ENCODE measurements around the gene STK32C. TPM values are rescaled to one million over a fixed set of nuclear protein-coding genes. Genes with fewer than 3 reads are reported as not detected.

Gene STK32C
- total and polyA plus RNA-seq, 2 experiments from 2014 or later, result 8.8 to 9.8 TPM

DNA sequence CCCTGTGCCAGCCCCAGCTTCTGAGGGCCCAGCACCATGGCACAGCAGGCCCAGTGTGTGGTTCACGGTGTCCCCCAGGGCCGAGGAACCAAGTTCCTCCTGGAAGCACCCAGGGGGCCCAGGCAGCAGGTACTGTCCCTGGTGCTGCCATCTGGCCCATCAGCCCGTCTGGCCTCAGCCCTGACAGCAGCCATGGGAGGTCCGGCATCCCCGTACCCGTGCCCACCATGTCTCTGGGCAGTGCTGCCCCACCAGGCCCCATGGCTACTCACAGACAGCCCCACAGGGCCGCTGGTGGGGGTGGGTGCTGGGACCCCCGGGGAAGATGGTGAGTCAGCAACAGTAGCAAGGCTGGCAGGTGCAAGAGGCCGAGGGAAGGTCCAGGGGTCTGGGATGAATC is 32.8 kb downstream of the STK32C start:
- no peak overlapping the region for H2AFZ ChIP-seq
- 0 out of 2 replicates have a peak, but pooled peaks cover 3% of the 10 kb centered on the region for H3K4me1 ChIP-seq (ENCODE audit: insufficient read depth)
- H4K20me1 ChIP-seq (ENCODE audit: insufficient read depth), result no peaks in the 10 kb centered on the region
- H3K79me2 ChIP-seq (ENCODE audit: insufficient read depth), result no peaks in the 10 kb centered on the region
- H3K27ac ChIP-seq, result no peak overlapping the region
- TF ChIP-seq EZH2phosphoT487 (IDR thresholded peaks at IDR 0.05; ENCODE audit: insufficient read depth, low read depth) (no peak), EZH2 (IDR thresholded peaks at IDR 0.05; ENCODE audit: insufficient read depth, poor library complexity, severe bottlenecking) (no peak)
- no peak overlapping the region for H3K9ac ChIP-seq
- in situ Hi-C loops (cut with MboI), result no loop called here
- 76 to 79% methylated on average over 8 to 9 of the region's 9 CpGs for WGBS, 2 experiments (ENCODE audit: low coverage in 1 of 2, low lambda C conversion rate in 2 of 2, missing lambda C conversion rate in 2 of 2)
- H3F3A ChIP-seq (ENCODE audit: insufficient read depth), result no peaks in the 10 kb centered on the region
- H3K36me3 ChIP-seq (ENCODE audit: low read depth), result no peaks in the 10 kb centered on the region
- H3K4me2 ChIP-seq (ENCODE audit: unreplicated experiment), result no peak overlapping the region
- no peaks in the 10 kb centered on the region for H3K9me2 ChIP-seq (ENCODE audit: insufficient read depth)
- no peak overlapping the region for H3K4me3 ChIP-seq
- no peaks in the 10 kb centered on the region for H3K9me3 ChIP-seq (ENCODE audit: low read depth)
- DNase-seq, result no peak
- H3K27me3 ChIP-seq (replicated peaks; ENCODE audit: insufficient read depth), result no peaks in the 10 kb centered on the region

DNA sequence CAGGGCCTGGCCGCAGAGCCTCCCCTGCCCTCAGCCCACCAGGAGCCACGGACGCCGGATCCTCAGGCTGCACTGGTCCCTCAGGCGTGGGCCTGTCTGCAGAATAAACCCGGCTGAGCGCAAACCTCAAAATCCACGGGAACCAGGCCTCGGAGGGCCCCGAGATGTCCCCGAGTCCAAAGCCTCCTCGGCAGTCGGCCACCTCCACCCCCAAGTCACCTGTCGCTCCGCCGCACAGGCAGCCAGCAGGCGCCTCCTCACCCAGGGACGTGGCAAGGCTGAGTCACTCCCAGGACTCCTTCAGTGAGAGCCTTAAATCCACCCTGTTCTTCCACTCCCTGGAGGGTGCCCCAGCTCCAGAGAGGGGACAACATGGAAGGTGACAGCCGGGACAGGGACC is 33.2 kb downstream of the STK32C start:
- no peaks in the 10 kb centered on the region for H3F3A ChIP-seq (ENCODE audit: insufficient read depth)
- DNase-seq, result no peak
- no peak overlapping the region for H3K4me2 ChIP-seq (ENCODE audit: unreplicated experiment)
- TF ChIP-seq EZH2phosphoT487 (IDR thresholded peaks at IDR 0.05; ENCODE audit: insufficient read depth, low read depth) (no peak), EZH2 (IDR thresholded peaks at IDR 0.05; ENCODE audit: insufficient read depth, poor library complexity, severe bottlenecking) (no peak)
- no peaks in the 10 kb centered on the region for H4K20me1 ChIP-seq (ENCODE audit: insufficient read depth)
- no peak overlapping the region for H2AFZ ChIP-seq
- H3K27me3 ChIP-seq (replicated peaks; ENCODE audit: insufficient read depth), result no peaks in the 10 kb centered on the region
- WGBS, 2 experiments (ENCODE audit: low coverage in 1 of 2, low lambda C conversion rate in 2 of 2, missing lambda C conversion rate in 2 of 2), result 87 to 89% methylated on average over 19 of the region's 19 CpGs
- no peak overlapping the region for H3K27ac ChIP-seq
- no peaks in the 10 kb centered on the region for H3K9me3 ChIP-seq (ENCODE audit: low read depth)
- no peaks in the 10 kb centered on the region for H3K79me2 ChIP-seq (ENCODE audit: insufficient read depth)
- 0 out of 2 replicates have a peak, but pooled peaks cover 3% of the 10 kb centered on the region for H3K4me1 ChIP-seq (ENCODE audit: insufficient read depth)
- in situ Hi-C loops (cut with MboI), result no loop called here
- no peaks in the 10 kb centered on the region for H3K9me2 ChIP-seq (ENCODE audit: insufficient read depth)
- H3K4me3 ChIP-seq, result no peak overlapping the region
- H3K9ac ChIP-seq, result no peak overlapping the region
- no peaks in the 10 kb centered on the region for H3K36me3 ChIP-seq (ENCODE audit: low read depth)

GRCh38 chr10:132273966-132274365 is 33.8 kb downstream of the STK32C start:
- H3K36me3 ChIP-seq (ENCODE audit: low read depth), result no peaks in the 10 kb centered on the region
- H3K9me3 ChIP-seq (ENCODE audit: low read depth), result no peaks in the 10 kb centered on the region
- H2AFZ ChIP-seq, result no peak overlapping the region
- DNase-seq, result no peak
- H3K9ac ChIP-seq, result no peak overlapping the region
- H3F3A ChIP-seq (ENCODE audit: insufficient read depth), result no peaks in the 10 kb centered on the region
- H3K79me2 ChIP-seq (ENCODE audit: insufficient read depth), result no peaks in the 10 kb centered on the region
- no peaks in the 10 kb centered on the region for H4K20me1 ChIP-seq (ENCODE audit: insufficient read depth)
- H3K4me2 ChIP-seq (ENCODE audit: unreplicated experiment), result no peak overlapping the region
- in situ Hi-C loops (cut with MboI), result no loop called here
- H3K9me2 ChIP-seq (ENCODE audit: insufficient read depth), result no peaks in the 10 kb centered on the region
- 63 to 68% methylated on average over 11 of the region's 11 CpGs for WGBS, 2 experiments (ENCODE audit: low coverage in 1 of 2, low lambda C conversion rate in 2 of 2, missing lambda C conversion rate in 2 of 2)
- H3K27ac ChIP-seq, result no peak overlapping the region
- H3K27me3 ChIP-seq (replicated peaks; ENCODE audit: insufficient read depth), result no peaks in the 10 kb centered on the region
- no peak for TF ChIP-seq EZH2 (IDR thresholded peaks at IDR 0.05; ENCODE audit: insufficient read depth, poor library complexity, severe bottlenecking)
- TF ChIP-seq EZH2phosphoT487 (IDR thresholded peaks at IDR 0.05; ENCODE audit: insufficient read depth, low read depth), result no peak
- no peak overlapping the region for H3K4me3 ChIP-seq
- H3K4me1 ChIP-seq (ENCODE audit: insufficient read depth), result 0 out of 2 replicates have a peak, but pooled peaks cover 3% of the 10 kb centered on the region

DNA sequence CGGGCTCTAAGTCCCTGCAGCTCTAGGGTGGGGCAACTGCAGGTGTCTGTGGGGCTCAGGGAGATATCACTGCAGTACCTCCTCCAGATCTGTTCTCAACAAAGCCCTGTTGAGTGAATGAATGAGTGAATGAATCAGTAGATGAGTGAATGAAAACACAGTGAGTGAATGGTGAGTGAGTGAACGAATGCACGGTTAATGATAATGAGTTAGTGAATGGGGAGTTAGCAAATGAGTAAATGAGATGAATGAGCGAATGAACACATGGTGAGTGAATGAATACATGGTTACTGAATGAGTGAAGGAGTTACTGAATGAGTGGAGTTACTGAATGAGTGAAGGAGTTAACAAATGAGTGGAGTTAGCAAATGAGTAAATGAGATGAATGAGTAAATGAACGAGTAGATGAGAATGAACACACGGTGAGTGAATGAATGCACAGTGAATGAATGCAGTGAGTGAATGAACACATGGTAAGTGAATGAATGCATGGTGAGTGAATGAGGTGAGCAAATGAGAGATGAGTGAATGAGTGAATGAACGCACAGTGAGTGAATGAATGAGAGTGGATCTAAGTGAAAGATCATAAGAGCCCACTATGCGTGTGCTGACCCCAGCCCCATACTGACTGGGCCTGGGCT is 34.3 kb downstream of the STK32C start:
- Histone ChIP-seq H3K27me3 (replicated peaks; ENCODE audit: insufficient read depth) (no peaks in the 10 kb centered on the region), H3K4me2 (ENCODE audit: unreplicated experiment) (no peak overlapping the region), H3K9me2 (ENCODE audit: insufficient read depth) (no peaks in the 10 kb centered on the region), H3K4me1 (ENCODE audit: insufficient read depth) (0 out of 2 replicates have a peak, but pooled peaks cover 3% of the 10 kb centered on the region), H2AFZ (no peak overlapping the region), H3K4me3 (no peak overlapping the region), H3K79me2 (ENCODE audit: insufficient read depth) (no peaks in the 10 kb centered on the region), H3K27ac (no peak overlapping the region), H3K9ac (no peak overlapping the region), H3F3A (ENCODE audit: insufficient read depth) (no peaks in the 10 kb centered on the region), H3K36me3 (ENCODE audit: low read depth) (no peaks in the 10 kb centered on the region), H3K9me3 (ENCODE audit: low read depth) (no peaks in the 10 kb centered on the region), H4K20me1 (ENCODE audit: insufficient read depth) (no peaks in the 10 kb centered on the region)
- in situ Hi-C loops (cut with MboI), result no loop called here
- TF ChIP-seq EZH2 (IDR thresholded peaks at IDR 0.05; ENCODE audit: insufficient read depth, poor library complexity, severe bottlenecking), result no peak
- TF ChIP-seq EZH2phosphoT487 (IDR thresholded peaks at IDR 0.05; ENCODE audit: insufficient read depth, low read depth), result no peak
- 89 to 90% methylated on average over 8 of the region's 8 CpGs for WGBS, 2 experiments (ENCODE audit: low coverage in 1 of 2, low lambda C conversion rate in 2 of 2, missing lambda C conversion rate in 2 of 2)
- no peak for DNase-seq

Measured in GM23248 (cell line).